GM12878 (cell line): ENCODE data around the gene DPYSL3. TPM values are rescaled to one million over a fixed set of nuclear protein-coding genes. Genes with fewer than 3 reads are reported as not detected.
A peak's percentile ranks its signal among the peaks of the same experiment; 100 is the strongest.

ENCODE experiments used
- ATAC-seq: fragments of 200-7000 bp; cut with Tn5 transposase; 3 replicates; pipeline ENCODE4 v1.9.1; 2020; ENCODE audit warnings: mild to moderate bottlenecking, moderate library complexity
- BruUV-seq: library from RNA; stranded (reverse); fragments of 400-500 nt; replicated peaks from 2 replicates; lab custom pipeline; 2021; lab: Mats Ljungman, UMichigan
- CTCF ChIA-PET: fragments of 300-600 bp; sonication (Branson Sonifier 250); formaldehyde crosslinking; extraction: SDS; loops from one replicate; lab custom pipeline; 2021; ENCODE audit warnings: inconsistent platforms; lab: Yijun Ruan, JAX
- POLR2A ChIA-PET: fragments of 350-600 bp; formaldehyde crosslinking; extraction: SDS; loops from one replicate; lab custom pipeline; 2021; ENCODE audit warnings: inconsistent platforms; lab: Charles Lee
- RAD21 ChIA-PET: fragments of 300-600 bp; sonication (Branson Sonifier 250); formaldehyde crosslinking; loops from one replicate; lab custom pipeline; 2023; ENCODE audit warnings: antibody characterized with exemption; ENCODE audit not compliant: unreplicated experiment; lab: Charles Lee
- SMC1A ChIA-PET: fragments of 300-600 bp; sonication (Branson Sonifier 250); formaldehyde crosslinking; loops from one replicate; lab custom pipeline; 2023; ENCODE audit not compliant: unreplicated experiment, uncharacterized antibody; lab: Charles Lee
- DNase-seq: peaks from one replicate; pipeline ENCODE4 v3.0.0-alpha.2; 2011; ENCODE audit warnings: low read depth, low spot score
- FAIRE-seq: peaks from 3 replicates; lab custom pipeline; 2011; peaks lifted over from hg19 to GRCh38; lab: Jason Lieb, UNC
- H2AFZ ChIP-seq: 2 replicates; pipeline ENCODE4 v1.6.0; 2011; ENCODE audit warnings: low read depth, low read length, control low read depth; ENCODE audit not compliant: control insufficient read depth
- H3K27ac ChIP-seq: 2 replicates; pipeline ENCODE4 v1.5.1; 2011; ENCODE audit warnings: control low read depth; ENCODE audit not compliant: control insufficient read depth, insufficient read depth
- H3K27me3 ChIP-seq, 2 experiments: replicated peaks in 1 of 2; 2 replicates each; pipeline versions ENCODE4 v1.6.0 to v1.6.1; 2011; ENCODE audit warnings: low read length in 1 of 2; ENCODE audit not compliant: control insufficient read depth in 2 of 2, insufficient read depth in 2 of 2
- H3K36me3 ChIP-seq, 2 experiments: 2 replicates each; pipeline ENCODE4 v1.5.1; 2011; ENCODE audit warnings: low read length in 1 of 2; ENCODE audit not compliant: control insufficient read depth in 2 of 2, insufficient read depth in 2 of 2
- H3K4me1 ChIP-seq: 2 replicates; pipeline ENCODE4 v1.6.1; 2011; ENCODE audit warnings: mild to moderate bottlenecking, low read length, moderate library complexity, mixed read lengths; ENCODE audit not compliant: control insufficient read depth, insufficient read depth
- H3K4me2 ChIP-seq: 2 replicates; pipeline ENCODE4 v1.6.0; 2011; ENCODE audit warnings: control low read depth; ENCODE audit not compliant: control insufficient read depth, insufficient read depth
- H3K4me3 ChIP-seq: fragments of 200-600 bp; sonication (generic); 2 replicates; pipeline ENCODE4 v1.5.1; 2016
- H3K79me2 ChIP-seq: 2 replicates; pipeline ENCODE4 v1.6.0; 2011; ENCODE audit warnings: low read length; ENCODE audit not compliant: control insufficient read depth, insufficient read depth
- H3K9ac ChIP-seq: 2 replicates; pipeline ENCODE4 v1.8.0; 2011; ENCODE audit warnings: low read length, control low read depth, mixed read lengths; ENCODE audit not compliant: control insufficient read depth, insufficient read depth
- H3K9me3 ChIP-seq: replicated peaks from 3 replicates; pipeline ENCODE4 v1.5.1; 2011; ENCODE audit warnings: mild to moderate bottlenecking, low read length; ENCODE audit not compliant: control insufficient read depth, insufficient read depth
- H4K20me1 ChIP-seq: 2 replicates; pipeline ENCODE4 v1.6.0; 2011; ENCODE audit not compliant: control insufficient read depth, insufficient read depth
- ATF7 ChIP-seq: fragments of 450-650 bp; IDR thresholded peaks from 2 replicates; pipeline ENCODE4 v1.6.1; 2016; ENCODE audit warnings: low read depth, mild to moderate bottlenecking
- CBX5 ChIP-seq: sonication (generic); IDR thresholded peaks from 2 replicates; pipeline ENCODE4 v1.6.1; 2016; ENCODE audit warnings: low read depth, moderate library complexity, mild to moderate bottlenecking, inconsistent platforms
- CREB1 ChIP-seq: IDR thresholded peaks from 2 replicates; pipeline ENCODE4 v1.6.1; 2012; ENCODE audit warnings: low read depth, mild to moderate bottlenecking, inconsistent platforms
- CTCF ChIP-seq, 3 experiments: IDR thresholded peaks in 2 of 3; conservative IDR thresholded peaks in 1 of 3; 2 replicates each; pipeline ENCODE4 v1.5.1; 2011; ENCODE audit warnings: low read depth in 3 of 3, low read length in 3 of 3, mild to moderate bottlenecking in 3 of 3, control low read depth in 2 of 3, moderate library complexity in 2 of 3, inconsistent platforms in 1 of 3, mixed read lengths in 1 of 3; ENCODE audit not compliant: control insufficient read depth in 2 of 3, insufficient read depth in 1 of 3; ENCODE audit errors: extremely low read depth in 1 of 3
- ESRRA ChIP-seq: IDR thresholded peaks from 2 replicates; pipeline ENCODE4 v1.6.1; 2012; ENCODE audit warnings: mild to moderate bottlenecking, low read length, improper control_type of control experiment
- KAT2A ChIP-seq: conservative IDR thresholded peaks from 2 replicates; pipeline ENCODE4 v1.6.1; 2011; ENCODE audit warnings: low read depth, low read length; ENCODE audit not compliant: control insufficient read depth
- NBN ChIP-seq: fragments of 450-650 bp; IDR thresholded peaks from 2 replicates; pipeline ENCODE4 v1.6.1; 2016
- RAD21 ChIP-seq: IDR thresholded peaks from 2 replicates; pipeline ENCODE4 v1.6.1; 2011; ENCODE audit warnings: mild to moderate bottlenecking, low read depth, low read length, moderate library complexity; ENCODE audit not compliant: insufficient read depth
- RAD51 ChIP-seq: fragments of 450-650 bp; IDR thresholded peaks from 2 replicates; pipeline ENCODE4 v1.6.1; 2016; ENCODE audit warnings: moderate library complexity, mild to moderate bottlenecking, inconsistent platforms
- RUNX3 ChIP-seq: IDR thresholded peaks from 2 replicates; pipeline ENCODE4 v1.6.1; 2012; ENCODE audit warnings: low read length, inconsistent platforms
- SMC3 ChIP-seq: IDR thresholded peaks from 2 replicates; pipeline ENCODE4 v1.6.1; 2011; ENCODE audit warnings: low read length, improper control_type of control experiment, borderline replicate concordance
- SP1 ChIP-seq: IDR thresholded peaks from one replicate; pipeline ENCODE4 v1.6.1; 2011; ENCODE audit warnings: low read depth, low read length
- YY1 ChIP-seq: IDR thresholded peaks from 2 replicates; pipeline ENCODE4 v1.6.1; 2011; ENCODE audit warnings: low read depth, mild to moderate bottlenecking, low read length
- ZNF384 ChIP-seq: IDR thresholded peaks from 2 replicates; pipeline ENCODE4 v1.6.1; 2012; ENCODE audit warnings: low read depth, mild to moderate bottlenecking, low read length, improper control_type of control experiment, borderline replicate concordance
- ZSCAN29 ChIP-seq: fragments of 450-650 bp; IDR thresholded peaks from 2 replicates; pipeline ENCODE4 v1.6.1; 2017; ENCODE audit warnings: mild to moderate bottlenecking, moderate library complexity
- whole genome bisulfite sequencing: methylation state at CpG from one replicate; pipeline ENCODE4 v1.1.6; 2016; ENCODE audit warnings: low lambda C conversion rate; ENCODE audit not compliant: insufficient replicate concordance, insufficient coverage; ENCODE audit errors: missing lambda C conversion rate; 5-methylcytosine and 5-hydroxymethylcytosine counted together
- in situ Hi-C: fragments of 300-500 bp; cut with MboI; formaldehyde crosslinking; loops from 9 replicates; pipeline ENCODE4 v1.14.3; 2018; ENCODE audit warnings: mixed read lengths
- intact Hi-C: fragments of 100-400 bp; cut with micrococcal nuclease; formaldehyde crosslinking; loops from one replicate; pipeline ENCODE4 v1.14.2; 2022; ENCODE audit not compliant: unreplicated experiment
- polyA plus RNA-seq, 11 experiments: library from polyadenylated mRNA; depleted of rRNA in 4 of 11; unstranded in 6 of 11; stranded (reverse) in 5 of 11; fragments of >200 nt; fragmentation: Nextera tagmentation in 4 of 11; fragmentation: Illumina TruSeq in 1 of 11; extraction: Ambion mirVana in 4 of 11; extraction: Trizol in 1 of 11; gene quantifications; 1 replicate in 1 of 11; 2 replicates in 10 of 11; pipeline versions ENCODE4 v1.2.1 to v1.2.3, GENCODE V29; 2011 to 2016; ENCODE audit warnings: inconsistent platforms in 2 of 11, missing spikeins in 2 of 11, low read depth in 1 of 11
- total RNA-seq, 4 experiments: library from RNA; depleted of rRNA in 3 of 4; stranded (reverse); fragments of >200 nt in 3 of 4; fragmentation: Illumina TruSeq in 1 of 4; extraction: Trizol in 1 of 4; gene quantifications; 2 replicates each; pipeline versions ENCODE4 v1.2.1 to v1.2.3, GENCODE V29; 2013 to 2021
- TF ChIP-seq, protein P1 (sequence below): fragments of 450-650 bp; IDR thresholded peaks from 2 replicates; pipeline ENCODE4 v1.6.1; 2016; ENCODE audit warnings: mild to moderate bottlenecking

The DPYSL3 gene
- total and polyA plus RNA-seq, 10 of the 15 experiments (the other 5 are each of a cell fraction or from before 2014, with no cell fraction given), result 0.08 to 1.5 (median 0.45) TPM; not detected in 1

- Histone ChIP-seq H4K20me1 (no peaks in the 10 kb centered on the region), H3K9me3 (no peaks in the 10 kb centered on the region), H3K4me1 (no peaks in the 10 kb centered on the region), H3K79me2 (no peaks in the 10 kb centered on the region), H3K36me3 (no peaks in the 10 kb centered on the region), H3K4me3 (peak overlapping the region; percentile 64), H2AFZ (peak overlapping the region; percentile 73), H3K27me3 (peaks cover 4 to 14% of the 10 kb centered on the region in 2 experiments), H3K9ac (no peak overlapping the region), H3K27ac (no peak overlapping the region), H3K4me2 (peak overlapping the region; percentile 85)
- ATAC-seq (peak; percentile 84), FAIRE-seq (no peak), DNase-seq (no peak)
- intact Hi-C loops (loop anchor here (1.0 to 10.0 kb wide), 4 partner anchors 49 to 371 kb away; no protein-coding TSS in a partner anchor), in situ Hi-C loops (loop anchor here (5.0 kb wide), 1 partner anchor 108 kb away; no protein-coding TSS in a partner anchor)
- no TSS peak for BruUV-seq
- CTCF ChIA-PET, result interaction anchor here (0.7 to 2.9 kb wide), 11 partner anchors 9 to 128 kb away, joined by 3 to 36 read pairs (median 5); no protein-coding TSS in a partner anchor
- SMC1A ChIA-PET, result interaction anchor here (0.7 to 1.7 kb wide), 8 partner anchors 10 to 124 kb away, joined by 3 to 5 read pairs (median 3); no protein-coding TSS in a partner anchor
- RAD21 ChIA-PET, result interaction anchor here (1.0 kb wide), 1 partner anchor 124 kb away, joined by 6 read pairs; no protein-coding TSS in a partner anchor
- TF ChIP-seq ZNF384, result peak; percentile 96
- TF ChIP-seq CTCF (IDR thresholded peaks at IDR 0.05 in 2 of 3, conservative IDR thresholded peaks at IDR 0.05 in 1 of 3; ENCODE audit: control insufficient read depth in 2 of 3, extremely low read depth in 1 of 3, insufficient read depth in 1 of 3, low read depth in 3 of 3, low read length in 3 of 3), result peak; percentile 70 to 82 (median 79)
- TF ChIP-seq RUNX3, result 0 out of 2 replicates have a peak, but pooled peaks have one; percentile 12
- no peak for TF ChIP-seq RAD51
- TF ChIP-seq ATF7, result peak; percentile 20; the same call in 1 of the 2 replicates
- TF ChIP-seq CBX5, result peak; percentile 64; the same call in 1 of the 2 replicates
- no peak for TF ChIP-seq CREB1
- peak; percentile 73 for TF ChIP-seq SMC3
- no peak for TF ChIP-seq KAT2A
- TF ChIP-seq, protein P1, sequence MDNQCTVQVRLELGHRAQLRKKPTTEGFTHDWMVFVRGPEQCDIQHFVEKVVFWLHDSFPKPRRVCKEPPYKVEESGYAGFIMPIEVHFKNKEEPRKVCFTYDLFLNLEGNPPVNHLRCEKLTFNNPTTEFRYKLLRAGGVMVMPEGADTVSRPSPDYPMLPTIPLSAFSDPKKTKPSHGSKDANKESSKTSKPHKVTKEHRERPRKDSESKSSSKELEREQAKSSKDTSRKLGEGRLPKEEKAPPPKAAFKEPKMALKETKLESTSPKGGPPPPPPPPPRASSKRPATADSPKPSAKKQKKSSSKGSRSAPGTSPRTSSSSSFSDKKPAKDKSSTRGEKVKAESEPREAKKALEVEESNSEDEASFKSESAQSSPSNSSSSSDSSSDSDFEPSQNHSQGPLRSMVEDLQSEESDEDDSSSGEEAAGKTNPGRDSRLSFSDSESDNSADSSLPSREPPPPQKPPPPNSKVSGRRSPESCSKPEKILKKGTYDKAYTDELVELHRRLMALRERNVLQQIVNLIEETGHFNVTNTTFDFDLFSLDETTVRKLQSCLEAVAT, result 0 out of 2 replicates have a peak, but pooled peaks have one; percentile 45
- no peak for TF ChIP-seq ZSCAN29
- TF ChIP-seq ESRRA, result no peak
- peak; percentile 65 for TF ChIP-seq YY1
- peak; percentile 71 for TF ChIP-seq RAD21
- peak; percentile 69; the same call in 1 of the 2 replicates for TF ChIP-seq NBN
- TF ChIP-seq SP1, result no peak
- TF ChIP-seq, all 136 proteins: peak for 10
- POLR2A ChIA-PET, result no interaction called here
- 48% methylated on average over 36 of the region's 54 CpGs for WGBS
Measured at GRCh38 chr5:147453875-147454814, 55.7 kb downstream of the DPYSL3 start.
